ENCODE measurements around the gene RPA1.

RPA1 gene

DNA sequence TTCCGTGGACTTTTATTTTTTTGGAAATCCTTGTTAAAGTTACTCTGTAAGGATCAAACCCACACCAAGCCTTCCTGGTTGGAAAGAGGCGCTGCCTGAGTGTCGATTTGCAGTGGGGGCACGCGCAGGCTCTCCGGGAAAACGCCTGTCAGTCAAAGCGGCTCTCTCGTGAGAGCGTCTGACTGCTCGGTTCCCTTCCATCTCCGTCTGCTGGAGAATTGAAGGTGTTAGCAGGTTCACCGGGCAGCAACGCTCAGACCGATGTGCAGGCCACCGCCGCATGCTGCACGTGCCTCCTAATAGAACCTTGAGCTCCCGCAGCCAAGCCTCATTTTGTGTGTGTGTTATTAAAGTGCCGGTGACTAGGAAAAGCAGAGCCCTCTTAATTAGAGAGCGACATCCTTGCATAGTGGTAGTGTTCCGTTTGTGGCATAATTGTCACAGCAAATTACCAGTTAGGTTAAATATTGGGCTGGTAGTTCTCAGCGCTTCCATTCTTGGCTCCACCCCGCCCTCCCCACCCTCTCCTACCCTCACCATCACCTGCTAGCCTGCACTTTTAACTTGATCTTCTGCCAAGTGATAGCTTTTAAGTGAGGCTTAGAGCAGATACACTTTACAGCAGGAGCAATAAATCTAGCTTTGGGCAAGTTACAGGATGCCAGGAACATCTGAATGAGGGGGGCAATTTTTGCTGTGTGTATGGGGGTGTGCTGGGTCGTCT is 75.5 kb downstream of the RPA1 start:
- no peak for DNase-seq (ENCODE audit: extremely low spot score, insufficient read length, low read depth)
- FAIRE-seq, result no peak

DNA sequence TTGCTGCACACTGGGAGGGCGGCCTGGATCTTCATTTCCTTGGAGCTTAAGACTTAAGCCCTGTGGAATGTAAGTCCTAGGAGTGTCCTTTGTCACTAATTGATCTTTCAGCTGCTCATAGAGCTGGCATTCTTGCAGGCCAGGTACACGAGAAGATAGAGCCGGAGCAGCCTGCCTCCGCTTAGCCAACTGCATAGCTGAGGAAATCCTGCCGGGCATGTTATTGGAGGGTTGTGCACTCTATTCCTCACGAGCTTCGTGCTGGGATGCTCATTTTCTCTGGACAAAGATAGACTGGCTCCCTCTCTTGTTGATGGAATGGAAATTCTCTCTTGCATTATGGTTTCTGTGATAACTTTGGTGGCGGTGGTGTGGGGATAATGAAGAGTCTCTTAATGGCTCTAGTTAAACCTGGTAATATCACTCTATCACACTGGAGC is 76.9 kb downstream of the RPA1 start:
- FAIRE-seq (no peak), DNase-seq (ENCODE audit: extremely low spot score, insufficient read length, low read depth) (no peak)

DNA sequence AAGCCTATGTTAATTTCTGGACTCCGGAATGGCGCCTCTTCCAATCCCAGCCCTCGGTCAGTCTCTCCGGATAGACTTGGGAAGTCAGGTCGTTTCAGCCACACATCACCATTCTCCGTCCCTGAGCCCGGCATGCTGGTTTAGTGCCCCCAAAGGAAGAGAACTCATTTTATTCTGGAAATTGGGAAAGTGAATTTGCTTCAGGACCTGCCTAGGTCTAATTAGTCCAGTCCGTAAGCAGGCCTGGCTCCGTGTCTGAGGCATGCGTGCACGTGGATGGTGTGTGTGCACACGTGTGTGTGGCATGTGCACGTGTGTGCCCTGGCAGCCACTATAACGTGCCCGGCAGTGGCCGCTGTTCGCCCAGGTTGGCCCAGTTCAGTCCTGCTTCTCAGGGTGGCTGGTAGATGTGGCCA is 77.4 kb downstream of the RPA1 start:
- no peak for FAIRE-seq
- DNase-seq (ENCODE audit: extremely low spot score, insufficient read length, low read depth), result no peak

DNA sequence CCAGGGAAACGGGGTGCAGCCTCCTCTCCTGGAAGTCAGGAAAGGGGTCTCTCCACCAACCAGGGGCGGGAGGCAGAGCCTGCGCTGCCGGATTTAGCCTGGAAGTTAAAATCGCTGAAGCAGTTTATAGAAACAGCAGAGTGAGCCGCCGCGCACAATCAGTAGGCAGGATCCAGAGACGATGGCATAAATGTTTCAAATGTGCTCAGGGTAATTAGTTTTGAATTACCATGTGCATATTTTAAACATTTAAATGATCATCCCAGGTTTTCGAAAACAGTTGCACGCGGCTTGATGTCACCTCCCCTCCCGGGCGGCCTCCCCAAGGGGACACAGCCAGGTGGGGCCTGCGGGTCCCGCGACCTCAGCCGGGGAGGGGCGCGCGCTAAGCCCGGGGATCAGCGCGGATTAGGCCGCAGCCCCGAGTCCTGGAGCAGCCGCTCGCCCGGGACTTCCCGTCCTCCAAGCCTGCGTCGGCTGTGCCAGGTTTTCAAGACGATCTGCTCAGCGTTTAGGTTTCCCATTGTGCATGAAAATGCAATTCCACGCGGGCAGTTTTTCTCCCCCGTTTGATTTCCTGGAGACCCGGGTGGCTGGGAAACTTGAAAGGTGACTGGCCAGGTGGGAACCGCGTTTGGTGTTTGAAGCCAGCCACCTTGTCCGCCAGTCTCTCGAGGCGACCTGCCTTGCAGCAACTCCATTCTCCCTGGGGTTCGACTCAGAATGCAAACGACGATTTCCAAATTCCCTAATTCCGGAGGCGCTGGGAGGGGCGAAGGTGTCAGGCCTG is 78.3 kb downstream of the RPA1 start:
- FAIRE-seq (no peak), DNase-seq (ENCODE audit: extremely low spot score, insufficient read length, low read depth) (no peak)

DNA sequence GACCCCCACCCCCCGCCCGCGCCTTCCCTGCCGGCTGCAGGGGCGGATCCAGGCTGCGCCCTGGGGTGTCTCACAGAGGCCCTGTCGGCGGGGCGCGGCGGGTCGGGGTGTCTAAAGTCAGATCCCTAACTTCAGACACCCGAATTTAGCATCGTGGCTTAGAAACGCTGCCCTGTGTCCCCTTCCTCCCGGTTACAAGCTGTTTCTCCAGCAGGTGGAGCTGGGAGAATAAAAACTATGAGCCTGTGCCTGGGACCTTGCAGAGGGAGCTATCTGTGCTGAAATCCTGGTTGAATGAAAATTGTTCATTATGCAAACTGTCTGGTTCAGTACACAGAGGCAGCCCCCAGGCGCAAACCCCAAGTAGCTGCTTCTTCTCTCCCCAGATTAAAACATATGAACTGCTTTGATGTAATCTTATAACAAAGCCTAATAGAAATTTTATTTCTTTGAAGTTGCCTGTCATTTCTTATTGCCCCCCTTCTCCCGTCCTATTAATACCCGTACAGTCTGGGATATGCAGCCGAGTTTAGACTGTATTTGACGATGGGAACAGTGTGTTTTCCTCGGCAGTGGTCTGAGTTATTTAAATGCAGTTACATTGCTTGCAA is 79.0 kb downstream of the RPA1 start:
- FAIRE-seq (peak; percentile 62), DNase-seq (ENCODE audit: extremely low spot score, insufficient read length, low read depth) (no peak)

DNA sequence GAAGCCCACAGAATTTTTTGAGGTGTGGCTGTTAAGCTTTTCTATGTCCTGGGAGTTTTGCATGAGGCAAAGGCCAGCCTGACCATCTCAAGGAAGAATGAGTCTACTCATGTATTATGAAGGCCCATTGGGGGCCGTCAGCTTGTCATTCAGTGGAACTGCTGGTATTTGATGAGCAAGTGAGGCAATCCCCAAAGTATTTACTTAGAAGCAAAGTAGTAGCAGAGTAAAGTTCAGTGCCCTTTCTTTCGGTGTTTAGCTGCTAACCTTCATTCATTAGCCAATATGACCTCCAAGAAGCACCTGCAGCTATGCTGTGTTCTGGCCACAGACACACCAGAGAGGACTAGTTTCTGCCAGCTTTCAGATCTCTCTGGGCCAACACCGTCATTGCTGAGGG is 80.2 kb downstream of the RPA1 start:
- FAIRE-seq, result no peak
- DNase-seq (ENCODE audit: extremely low spot score, insufficient read length, low read depth), result no peak

DNA sequence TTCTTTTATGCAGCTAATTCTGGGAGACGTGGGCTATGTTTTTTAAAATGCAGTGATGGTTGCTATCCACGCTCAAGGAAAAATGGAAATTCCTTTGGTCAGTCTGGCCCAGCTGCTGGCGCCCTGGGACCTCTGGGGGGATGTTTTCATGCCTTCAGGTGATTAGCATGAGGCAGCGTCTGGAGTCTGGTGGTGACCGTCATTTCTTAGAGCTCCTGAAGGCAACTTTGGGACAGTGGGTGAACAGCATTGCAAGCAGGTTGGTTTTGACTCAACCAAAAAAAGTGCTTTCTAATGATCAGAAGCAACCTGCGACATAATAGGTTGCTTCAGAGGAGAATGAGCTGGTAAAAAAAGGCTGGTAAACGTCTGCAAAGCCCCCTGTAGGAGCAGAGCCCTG is 82.3 kb downstream of the RPA1 start:
- FAIRE-seq (no peak), DNase-seq (ENCODE audit: extremely low spot score, insufficient read length, low read depth) (no peak)

DNA sequence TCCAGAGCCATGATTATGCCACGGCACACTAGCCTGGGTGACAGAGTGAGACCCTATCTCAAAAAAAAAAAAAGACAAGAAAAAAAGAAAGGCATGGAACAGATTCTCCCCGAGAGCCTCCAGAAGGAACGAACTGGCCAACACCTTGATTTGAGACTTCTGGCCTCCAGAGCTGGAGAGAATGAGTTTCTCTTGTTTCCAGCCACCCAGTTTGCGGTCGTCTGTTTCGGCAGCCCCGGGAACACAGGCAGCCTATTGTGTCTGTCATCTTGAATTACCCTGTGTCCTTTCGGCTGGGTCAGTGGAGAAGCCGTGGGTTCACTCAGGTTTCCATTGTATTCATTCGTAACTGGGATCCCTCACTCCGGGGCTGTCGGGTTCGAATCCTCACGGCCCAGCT is 83.9 kb downstream of the RPA1 start:
- DNase-seq (ENCODE audit: extremely low spot score, insufficient read length, low read depth), result no peak
- FAIRE-seq, result no peak

DNA sequence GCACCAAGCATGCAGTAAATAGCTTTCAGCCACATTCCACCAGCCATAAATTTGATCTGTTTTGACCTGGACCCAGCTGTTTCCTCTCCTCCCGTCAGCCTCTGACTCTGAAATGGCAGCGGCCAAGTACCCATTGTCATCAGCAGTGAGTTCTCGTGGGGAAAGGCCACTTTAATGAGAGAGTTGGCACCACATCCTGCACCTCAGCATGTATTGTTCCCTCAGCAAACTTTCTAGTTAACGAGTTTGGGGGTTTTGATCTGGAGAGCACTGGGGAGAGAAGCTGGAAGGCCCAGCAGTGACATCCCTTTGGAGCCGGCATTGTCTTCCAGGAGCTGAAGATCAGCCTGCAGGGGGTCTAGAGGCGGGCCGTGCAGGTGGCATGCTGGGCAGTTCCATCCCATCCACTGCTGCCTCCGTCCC is 84.9 kb downstream of the RPA1 start:
- no peak for FAIRE-seq
- no peak for DNase-seq (ENCODE audit: extremely low spot score, insufficient read length, low read depth)

DNA sequence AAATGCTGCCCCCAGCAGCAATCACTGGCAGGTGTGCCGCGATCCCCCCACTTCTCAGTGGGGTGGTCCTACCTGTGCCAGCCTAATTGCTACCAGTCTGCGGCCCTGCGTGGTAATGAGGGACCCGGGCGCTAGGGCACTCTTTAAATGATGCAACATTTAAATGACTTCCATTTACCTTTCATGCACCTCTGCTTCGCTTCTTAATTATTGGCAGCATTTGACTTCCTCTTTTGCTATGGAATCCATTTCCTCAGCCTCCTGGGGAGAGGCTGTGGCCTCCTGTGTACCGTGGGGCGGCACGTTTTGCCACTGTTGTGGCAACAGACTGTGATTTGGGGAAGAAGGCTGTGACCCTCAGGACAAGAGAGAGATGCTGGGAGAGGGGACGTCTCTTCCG is 86.1 kb downstream of the RPA1 start:
- no peak for FAIRE-seq
- DNase-seq (ENCODE audit: extremely low spot score, insufficient read length, low read depth), result no peak

DNA sequence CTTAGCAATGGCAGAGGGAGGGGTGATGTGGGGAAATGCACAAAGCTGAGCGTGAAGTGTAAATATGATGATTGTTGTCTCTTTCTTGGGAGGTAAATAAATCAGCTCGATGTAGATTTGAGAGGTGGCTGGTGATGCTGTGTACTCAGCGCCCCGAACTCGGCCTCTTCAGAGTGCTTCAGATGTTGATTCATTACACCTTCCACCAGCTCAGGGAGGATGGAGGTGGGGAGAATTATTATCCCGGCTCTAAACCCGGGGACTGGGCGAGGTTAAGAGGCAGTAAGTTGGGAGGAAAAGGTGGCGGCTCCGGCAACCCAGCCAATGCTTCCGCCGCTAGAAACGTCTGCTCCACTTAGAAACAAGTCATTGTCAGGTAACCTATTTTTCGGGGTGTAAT is 86.5 kb downstream of the RPA1 start:
- FAIRE-seq (no peak), DNase-seq (ENCODE audit: extremely low spot score, insufficient read length, low read depth) (no peak)

DNA sequence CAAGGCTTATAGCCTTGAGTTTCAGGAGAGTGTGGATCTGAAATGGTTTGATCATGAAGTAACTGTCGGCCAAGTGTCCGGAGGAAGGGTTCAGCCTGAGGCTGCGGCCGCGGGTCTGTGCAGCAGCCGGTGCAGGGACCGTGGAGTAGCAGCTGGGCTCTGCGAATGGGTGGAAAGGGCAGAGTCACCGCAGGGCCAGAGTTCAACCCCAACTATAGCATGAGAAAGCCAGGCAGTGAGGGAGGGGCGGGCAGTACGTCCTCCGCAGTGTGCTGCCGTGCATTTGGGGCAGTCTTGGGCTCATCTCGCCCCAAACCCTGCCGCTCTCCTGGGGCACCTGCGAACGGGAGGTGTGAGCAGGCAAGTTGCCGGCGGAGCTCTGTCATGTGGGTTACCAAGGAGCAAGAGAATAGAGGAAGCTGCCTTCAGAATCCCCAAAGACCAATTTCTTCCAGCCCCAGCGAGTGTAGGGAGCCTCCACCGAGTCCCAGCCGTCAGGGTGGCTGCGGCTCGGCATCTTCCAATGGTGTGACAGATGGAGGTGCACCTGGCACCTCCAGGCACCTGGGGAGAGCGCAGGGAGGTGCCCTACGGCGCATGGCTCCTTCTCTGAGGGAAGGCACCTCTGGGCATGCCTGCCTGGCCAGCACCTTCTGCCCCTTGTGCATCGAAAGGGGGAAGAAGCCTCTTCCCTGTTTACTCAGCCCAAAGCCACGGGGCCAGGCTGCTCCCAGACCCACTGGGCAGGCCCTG is 87.3 kb downstream of the RPA1 start:
- no peak for FAIRE-seq
- no peak for DNase-seq (ENCODE audit: extremely low spot score, insufficient read length, low read depth)

DNA sequence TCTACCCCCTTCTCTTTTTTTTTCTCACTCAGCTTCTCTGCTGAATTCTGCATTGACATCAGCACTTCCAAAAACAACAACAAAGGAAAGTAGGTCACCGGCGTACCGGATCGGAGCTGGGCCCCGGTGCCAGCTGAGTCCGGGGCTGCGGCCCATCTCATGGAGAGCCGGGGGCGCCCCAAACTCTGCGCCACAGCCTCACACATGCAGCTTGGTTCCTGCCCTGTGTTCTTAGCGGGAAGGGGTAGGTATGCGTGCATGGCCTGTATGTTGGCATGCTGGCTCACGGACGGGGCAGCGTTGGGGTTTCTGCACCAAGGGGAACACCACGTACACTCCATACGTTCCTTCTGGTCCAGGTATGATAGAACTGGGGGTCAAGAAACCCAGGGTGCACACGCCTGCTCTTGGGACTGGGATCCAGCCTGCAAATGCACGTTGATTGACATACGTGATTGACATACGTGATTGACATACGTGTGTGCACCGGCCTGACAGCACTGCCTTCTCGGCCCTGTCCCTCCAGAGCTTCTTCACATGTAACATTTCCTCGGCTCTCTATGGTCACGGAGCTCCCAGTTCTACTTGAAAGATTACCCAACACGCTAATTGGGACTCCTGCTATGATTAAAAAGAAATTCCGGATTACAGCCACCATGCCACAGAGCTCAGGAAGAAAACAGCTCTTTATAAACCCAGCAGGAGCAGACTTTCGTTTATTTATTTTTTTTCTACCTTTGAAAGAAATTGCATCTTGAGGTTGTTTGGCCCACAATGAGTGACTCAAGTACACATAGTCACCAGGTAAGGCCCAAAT is 88.7 kb downstream of the RPA1 start:
- no peak for DNase-seq (ENCODE audit: extremely low spot score, insufficient read length, low read depth)
- FAIRE-seq, result no peak

DNA sequence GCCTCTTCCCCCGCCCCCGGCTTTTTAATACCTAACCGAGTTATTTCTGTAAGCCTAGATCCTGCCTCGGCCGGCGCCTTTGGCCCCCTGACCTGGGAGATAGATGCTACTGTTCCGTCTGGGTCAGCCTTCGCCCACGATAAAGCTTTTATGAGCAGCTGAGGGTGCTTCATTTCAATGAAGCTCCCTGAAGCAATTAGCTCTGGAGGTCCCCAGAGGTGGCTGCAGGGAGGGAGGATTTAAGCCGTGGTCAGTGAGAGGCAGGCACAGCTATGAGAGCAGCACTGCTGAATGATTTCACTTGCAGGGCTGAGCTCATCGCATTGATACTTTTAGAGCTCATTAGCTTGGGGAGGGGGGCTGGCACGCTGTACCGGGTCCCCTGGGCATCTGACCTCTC is 89.4 kb downstream of the RPA1 start:
- no peak for FAIRE-seq
- DNase-seq (ENCODE audit: extremely low spot score, insufficient read length, low read depth), result no peak

DNA sequence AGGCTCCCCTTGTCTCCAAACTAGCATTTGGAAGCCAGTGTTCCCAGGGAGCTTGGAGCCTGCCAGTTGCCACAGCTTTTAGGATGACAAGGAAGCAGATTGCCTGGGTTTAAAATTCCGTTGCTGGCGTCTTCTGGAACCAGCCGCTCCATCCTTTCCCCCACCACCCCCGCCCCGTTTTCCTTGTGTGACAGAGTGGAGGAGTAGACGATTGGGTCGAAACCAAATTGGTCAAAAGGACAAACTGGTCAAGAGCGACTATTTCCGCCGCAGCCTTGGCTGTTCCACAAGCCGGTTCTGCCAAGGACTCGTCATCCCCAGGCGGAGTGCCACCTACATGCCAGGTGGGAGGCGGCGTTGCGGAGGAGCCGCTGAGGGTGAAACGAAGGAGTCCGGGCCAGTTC is 91.1 kb downstream of the RPA1 start:
- FAIRE-seq, result no peak

DNA sequence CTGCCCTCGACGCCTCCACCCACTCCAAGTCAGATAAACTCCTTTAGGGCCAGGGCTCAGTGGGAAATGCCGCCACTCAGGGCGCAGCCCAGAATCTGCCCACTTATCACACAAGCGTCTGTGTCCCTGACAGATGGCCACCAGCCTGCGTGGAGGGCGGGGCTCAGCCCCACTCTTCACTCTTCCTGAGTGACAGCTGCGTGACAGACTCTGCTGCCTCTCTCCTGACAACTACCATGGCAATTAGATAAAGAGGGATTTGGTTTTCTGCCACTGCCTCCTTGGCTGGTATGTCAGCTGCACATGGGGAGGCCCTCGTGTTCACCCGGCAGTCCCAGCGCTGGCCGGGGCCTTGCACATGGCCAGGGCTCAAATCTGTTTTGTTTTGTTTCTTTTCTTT is 99.2 kb downstream of the RPA1 start:
- FAIRE-seq, result no peak
- no peak for DNase-seq (ENCODE audit: extremely low spot score, insufficient read length, low read depth)

More for the DNA sequence above, 91.1 kb downstream of the RPA1 start:
- DNase-seq (ENCODE audit: extremely low spot score, insufficient read length, low read depth), result no peak

DNA sequence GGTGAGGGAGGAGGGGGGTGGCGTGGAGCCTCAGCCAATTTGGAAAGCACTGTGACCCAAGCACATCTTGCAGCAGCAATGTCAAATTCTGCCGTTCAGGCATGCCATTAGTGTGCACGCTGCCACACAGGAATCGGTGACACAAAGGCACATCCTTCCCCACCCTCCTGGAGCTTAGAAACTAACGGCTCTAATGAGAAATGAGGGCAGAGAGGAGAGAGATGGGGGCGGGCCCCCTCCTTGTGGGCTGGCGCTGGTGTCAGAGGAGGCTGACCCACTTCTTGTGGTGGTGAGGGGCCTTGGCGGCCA is 100.5 kb downstream of the RPA1 start:
- DNase-seq (ENCODE audit: extremely low spot score, insufficient read length, low read depth), result no peak
- no peak for FAIRE-seq

DNA sequence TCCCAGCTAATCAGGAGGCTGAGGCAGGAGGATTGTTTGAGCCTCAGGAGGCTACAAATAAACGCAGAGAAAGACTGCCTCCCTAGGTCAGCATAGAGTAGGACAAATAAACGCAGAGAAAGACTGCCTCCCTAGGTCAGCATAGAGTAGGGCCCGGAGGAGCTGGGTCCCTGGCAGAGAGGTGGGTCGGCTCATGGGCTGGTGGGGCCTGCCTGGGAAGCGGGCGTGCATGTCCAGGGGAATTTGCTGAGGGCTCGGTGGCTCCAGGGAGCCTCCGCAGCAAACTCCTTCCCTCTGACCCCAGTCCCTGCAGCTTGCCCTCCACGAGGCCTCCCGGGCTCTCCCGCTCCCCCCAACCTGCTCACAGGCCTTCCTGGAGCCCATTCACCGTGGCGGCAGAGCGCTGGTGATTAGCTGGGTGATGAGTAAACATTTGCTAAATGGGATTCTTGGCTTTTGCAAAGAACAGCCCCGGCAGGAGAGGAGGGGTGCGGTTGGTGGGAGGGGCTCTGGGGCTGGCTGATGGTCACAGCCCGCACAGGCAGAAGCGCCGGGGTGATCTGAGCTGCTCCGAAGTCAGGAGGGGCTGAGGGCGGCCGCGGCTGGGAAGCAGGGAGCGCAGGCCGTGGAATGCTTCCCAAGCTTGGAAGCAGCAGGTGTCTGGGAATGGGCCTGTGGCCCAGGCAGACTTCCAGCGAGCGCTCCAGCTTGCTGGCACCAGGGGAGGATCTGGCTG is 102.2 kb downstream of the RPA1 start:
- no peak for DNase-seq (ENCODE audit: extremely low spot score, insufficient read length, low read depth)

More for the DNA sequence above, 102.2 kb downstream of the RPA1 start:
- FAIRE-seq, result no peak
